HG02588 (cell line): Measurements from ENCODE around the gene ZNF862.

Experiments used
- ATAC-seq: cut with Tn5 transposase; IDR thresholded peaks from one replicate; pipeline ENCODE4 v1.9.1; 2021; ENCODE audit warnings: mild to moderate bottlenecking, moderate library complexity; ENCODE audit not compliant: unreplicated experiment

ZNF862 gene

DNA sequence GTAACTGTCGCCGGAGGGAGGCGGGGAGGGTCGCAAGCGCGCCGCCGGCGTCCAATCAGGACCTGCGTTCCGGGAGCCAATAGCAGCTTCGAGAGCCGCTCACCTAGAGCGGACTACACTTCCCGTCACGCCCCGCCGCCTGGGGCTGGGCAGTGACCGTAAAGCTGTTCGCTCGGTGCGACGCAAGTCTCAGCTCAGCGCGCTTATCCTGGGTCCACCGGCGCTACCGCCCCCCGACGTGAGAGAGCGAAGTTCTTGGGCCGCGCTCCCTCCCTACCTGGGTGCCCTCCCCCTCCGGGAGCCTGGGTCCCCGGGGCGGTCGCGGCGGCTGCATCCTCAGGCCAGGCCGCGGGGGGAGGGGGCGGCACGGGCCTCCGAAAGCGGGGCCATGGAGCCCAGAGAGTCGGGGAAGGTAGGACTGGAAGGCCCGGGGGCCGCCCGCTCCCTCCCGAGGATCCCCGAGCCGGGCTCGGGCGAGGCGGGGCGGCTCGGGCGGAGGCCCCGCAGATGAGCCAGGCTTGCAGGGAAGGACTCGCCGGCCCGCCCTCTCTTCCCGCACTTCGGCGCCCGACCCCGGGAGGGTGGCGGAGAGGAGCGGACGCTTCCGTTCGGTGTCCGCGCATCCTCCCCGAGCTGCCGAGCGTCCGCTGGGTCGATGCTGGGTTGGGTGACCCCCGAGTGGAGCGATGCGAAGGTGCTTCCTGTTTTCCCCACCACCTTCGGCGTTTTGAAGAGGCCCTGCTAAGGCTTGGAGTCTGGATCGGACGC is at the start of gene ZNF862:
Gene ZNF862 (plus strand): TSS at position 152 of the 768 bp plus-strand sequence. CDS start 237 bp downstream, at position 389.
- ATAC-seq = peak; percentile 99

DNA sequence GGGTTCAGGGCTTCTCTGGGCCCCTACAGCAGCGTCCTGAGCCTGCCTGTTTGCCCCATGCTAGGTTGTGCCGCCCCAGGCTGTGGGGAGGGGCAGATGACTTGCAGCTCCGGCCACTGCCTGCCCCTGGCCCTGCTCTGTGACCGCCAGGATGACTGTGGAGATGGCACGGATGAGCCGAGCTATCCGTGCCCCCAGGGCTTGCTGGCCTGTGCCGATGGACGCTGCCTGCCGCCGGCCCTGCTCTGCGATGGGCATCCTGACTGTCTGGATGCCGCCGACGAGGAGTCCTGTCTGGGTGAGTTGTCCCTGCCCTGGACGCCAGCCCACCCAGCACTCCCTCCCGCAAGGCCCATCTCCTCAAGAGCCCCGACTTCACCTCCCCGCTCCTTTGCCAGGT is 49.1 kb upstream of the ZNF862 start:
- ATAC-seq = no peak

DNA sequence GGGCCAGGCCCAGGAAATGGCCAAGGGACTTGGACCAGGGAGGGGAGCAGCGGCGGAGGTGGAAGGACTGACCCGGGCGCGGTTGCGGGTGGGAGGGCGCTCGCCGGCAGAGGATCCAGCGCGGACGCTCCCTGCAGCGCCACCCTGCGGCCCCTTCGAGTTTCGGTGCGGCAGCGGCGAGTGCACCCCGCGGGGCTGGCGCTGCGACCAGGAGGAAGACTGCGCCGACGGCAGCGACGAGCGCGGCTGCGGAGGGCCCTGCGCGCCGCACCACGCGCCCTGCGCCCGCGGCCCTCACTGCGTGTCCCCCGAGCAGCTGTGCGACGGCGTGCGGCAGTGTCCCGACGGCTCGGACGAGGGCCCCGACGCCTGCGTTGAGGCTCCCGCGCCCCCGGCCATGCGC is 48.0 kb upstream of the ZNF862 start:
- no peak for ATAC-seq

DNA sequence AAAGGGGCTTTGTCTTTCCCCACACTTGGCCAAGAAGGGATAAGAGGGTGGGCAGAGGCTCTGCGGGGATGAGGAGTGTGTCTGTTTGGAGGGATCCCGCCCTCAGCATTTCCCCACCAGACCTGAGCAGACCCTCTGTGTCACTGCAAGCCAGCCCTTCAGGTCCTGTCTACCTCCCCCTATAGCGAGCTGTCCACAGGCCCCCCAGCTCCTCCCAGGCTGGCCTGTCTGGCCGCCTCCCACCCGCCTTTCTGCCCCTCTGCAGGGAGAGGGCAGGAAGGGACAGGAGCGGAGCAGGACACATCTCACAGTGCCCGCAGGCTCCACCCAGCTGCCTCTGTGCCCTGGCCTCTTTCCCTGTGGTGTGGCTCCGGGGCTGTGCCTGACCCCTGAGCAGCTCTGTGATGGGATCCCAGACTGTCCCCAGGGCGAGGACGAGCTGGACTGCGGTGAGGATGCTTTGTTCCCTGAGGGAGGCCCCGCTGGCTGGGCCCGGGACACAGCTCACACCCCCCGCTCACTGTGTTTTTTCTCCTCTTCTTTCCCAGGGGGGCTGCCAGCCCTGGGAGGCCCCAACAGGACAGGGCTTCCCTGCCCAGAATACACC is 47.3 kb upstream of the ZNF862 start:
- ATAC-seq = no peak

DNA sequence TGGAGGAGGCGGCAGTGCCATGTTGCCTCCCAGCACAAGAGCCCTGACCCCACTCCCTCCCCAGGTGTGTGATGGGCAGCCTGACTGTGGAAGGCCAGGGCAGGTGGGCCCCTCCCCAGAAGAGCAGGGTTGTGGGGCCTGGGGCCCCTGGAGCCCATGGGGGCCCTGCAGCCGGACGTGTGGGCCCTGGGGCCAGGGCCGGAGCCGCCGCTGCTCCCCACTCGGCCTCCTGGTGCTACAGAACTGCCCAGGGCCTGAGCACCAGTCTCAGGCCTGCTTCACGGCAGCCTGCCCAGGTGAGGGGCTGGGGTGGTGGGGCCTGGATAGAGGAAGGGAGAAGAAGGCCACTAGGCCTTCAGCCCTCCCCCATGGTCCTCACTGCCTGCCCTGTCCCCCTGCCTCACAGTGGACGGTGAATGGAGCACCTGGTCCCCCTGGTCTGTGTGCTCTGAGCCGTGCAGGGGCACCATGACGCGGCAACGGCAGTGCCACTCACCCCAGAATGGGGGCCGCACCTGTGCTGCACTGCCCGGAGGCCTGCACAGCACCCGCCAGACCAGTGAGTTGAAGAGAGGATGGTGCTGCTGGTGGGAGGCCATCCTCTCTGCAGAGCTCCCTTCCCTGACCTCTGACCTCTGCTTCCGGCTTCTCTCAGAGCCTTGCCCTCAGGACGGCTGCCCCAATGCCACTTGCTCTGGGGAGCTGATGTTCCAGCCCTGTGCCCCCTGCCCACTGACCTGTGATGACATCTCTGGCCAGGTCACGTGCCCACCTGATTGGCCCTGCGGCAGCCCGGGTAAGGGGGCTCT is 46.6 kb upstream of the ZNF862 start:
- no peak for ATAC-seq

GRCh38 chr7:149792220-149792595 is 46.0 kb upstream of the ZNF862 start:
- ATAC-seq = no peak

- no peak for ATAC-seq
Observed at GRCh38 chr7:149793261-149793660, 44.9 kb upstream of the ZNF862 start.

- ATAC-seq = no peak
Observed at GRCh38 chr7:149794661-149795060, 43.5 kb upstream of the ZNF862 start.

DNA sequence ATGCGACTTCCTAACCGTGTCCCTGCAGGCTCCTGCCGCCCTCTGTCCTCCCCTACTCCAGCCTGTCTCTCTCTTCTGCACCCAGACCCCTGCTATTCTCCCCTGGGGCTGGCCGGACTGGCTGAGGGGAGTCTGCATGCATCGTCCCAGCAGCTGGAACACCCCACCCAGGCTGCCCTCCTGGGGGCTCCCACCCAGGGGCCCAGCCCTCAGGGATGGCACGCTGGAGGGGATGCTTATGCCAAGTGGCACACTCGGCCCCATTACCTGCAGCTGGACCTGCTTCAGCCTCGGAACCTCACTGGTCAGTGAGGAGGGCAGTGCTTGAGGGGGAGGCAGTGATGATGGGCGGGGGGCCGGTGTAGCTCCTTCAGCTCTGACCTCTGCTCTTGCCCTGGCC is 43.0 kb upstream of the ZNF862 start:
- no peak for ATAC-seq

GRCh38 chr7:149796287-149796860 is 41.8 kb upstream of the ZNF862 start:
- no peak for ATAC-seq

DNA sequence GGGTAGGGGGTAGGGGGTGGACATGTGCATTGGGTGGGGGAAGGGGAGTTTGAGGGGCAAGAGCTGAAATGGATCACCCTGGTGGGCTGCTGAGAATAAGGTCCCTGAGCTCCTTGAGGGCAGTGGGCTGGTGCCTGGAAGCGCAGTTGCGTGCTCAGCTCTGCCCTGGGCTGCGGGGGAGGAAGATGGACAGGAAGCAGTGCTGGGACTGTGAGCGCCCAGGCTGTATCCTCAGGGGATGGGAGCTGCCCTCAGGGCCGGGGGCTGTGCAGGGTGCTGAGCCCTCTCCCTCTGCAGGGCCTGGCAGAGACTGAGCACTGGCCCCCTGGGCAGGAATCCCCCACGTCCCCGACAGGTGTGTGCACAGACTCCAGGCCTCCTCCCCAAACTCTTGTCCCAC is 40.4 kb upstream of the ZNF862 start:
- ATAC-seq = no peak

DNA sequence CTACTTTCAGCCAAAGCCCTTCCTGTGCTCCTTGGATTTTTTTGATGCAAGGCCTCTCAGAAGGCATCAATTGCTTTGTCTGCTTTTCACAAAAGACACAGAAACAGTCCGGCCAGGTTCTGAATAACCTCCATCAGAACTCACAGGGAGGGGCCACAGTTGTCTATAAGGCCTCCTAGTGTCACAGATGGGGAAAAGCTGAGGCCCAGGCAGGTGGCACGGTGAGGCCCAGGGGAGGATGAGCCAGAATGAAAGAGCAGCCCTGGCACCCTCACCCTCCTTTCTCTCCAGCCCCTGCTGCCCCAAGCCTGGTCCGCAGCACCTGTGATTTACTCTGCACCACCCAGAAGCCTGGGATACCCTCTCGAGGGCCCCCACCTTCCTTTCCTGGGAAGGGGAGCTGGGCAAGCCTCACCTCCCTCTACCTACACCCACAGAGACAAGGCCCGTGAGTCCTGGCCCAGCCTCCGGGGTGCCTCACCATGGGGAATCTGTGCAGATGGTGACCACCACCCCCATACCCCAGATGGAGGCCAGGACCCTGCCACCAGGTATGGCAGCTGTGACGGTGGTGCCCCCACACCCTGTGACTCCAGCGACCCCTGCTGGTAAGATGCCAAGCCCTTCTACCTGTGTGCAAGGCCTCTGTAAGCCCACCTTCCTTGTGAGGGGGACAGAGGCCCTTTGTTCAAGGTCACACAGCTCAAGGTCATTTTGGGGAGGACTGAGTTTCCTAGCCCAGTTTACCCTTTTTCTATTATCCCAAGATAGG is 38.6 kb upstream of the ZNF862 start:
- ATAC-seq = no peak

GRCh38 chr7:149800169-149800555 is 38.0 kb upstream of the ZNF862 start:
- no peak for ATAC-seq

DNA sequence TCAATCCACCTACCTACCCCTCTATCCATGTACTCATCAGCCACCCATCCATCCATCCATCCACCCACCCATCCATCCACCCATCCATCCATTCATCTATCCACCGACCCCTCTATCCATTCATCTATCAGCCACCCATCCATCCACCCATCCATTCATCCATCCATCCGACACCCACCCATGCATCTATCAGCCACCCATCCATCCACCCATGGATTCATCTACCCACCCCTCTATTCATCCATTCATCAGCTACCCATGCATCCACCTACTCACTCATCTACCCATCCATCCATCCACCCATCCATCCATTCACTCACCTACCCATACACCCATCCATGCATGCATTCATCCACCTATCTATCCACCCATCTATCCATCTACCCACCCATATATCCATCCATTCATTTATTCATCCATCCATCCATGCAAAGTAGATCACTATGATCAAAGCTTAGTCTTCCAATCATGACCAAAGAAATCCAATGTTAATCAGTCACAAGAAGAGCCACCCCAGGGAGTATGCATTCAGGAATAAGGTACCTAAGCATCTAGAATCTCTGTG is 37.1 kb upstream of the ZNF862 start:
- ATAC-seq = no peak

GRCh38 chr7:149801816-149802215 is 36.4 kb upstream of the ZNF862 start:
- no peak for ATAC-seq

DNA sequence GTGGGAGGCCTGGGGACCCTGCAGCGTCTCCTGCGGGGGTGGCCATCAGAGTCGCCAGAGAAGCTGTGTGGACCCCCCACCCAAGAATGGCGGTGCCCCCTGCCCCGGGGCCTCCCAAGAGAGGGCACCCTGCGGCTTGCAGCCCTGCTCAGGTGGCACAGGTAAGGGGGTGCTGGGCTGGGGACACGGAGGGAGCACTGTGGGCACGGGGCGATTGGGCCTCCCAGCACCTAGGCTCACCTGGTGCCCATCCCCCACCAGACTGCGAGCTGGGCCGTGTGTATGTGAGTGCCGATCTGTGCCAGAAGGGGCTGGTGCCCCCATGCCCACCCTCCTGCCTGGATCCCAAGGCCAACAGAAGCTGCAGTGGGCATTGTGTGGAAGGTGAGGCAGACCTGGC is 35.2 kb upstream of the ZNF862 start:
- ATAC-seq = no peak

DNA sequence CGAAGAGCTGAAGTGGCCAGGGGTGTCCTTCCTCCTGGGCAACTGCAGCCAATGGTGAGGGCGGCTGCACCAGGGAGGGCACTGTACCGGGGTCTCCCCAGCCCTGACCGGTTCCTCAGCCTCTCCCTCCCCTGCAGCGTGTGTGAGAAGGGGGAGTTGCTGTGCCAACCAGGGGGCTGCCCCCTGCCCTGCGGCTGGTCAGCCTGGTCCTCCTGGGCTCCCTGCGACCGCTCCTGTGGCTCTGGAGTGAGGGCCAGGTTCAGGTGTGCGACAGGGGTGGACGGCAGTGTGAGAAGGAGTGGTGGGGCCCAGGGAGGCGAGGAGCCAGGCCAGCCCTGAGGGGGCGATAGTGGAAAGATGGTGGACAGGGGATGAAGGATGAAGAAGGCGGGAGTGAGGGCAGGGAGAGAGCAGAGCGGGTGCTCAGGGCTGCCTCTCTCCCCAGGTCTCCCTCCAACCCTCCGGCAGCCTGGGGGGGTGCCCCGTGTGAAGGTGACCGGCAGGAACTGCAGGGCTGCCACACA is 34.6 kb upstream of the ZNF862 start:
- ATAC-seq = no peak

GRCh38 chr7:149804106-149804505 is 34.1 kb upstream of the ZNF862 start:
- no peak for ATAC-seq

DNA sequence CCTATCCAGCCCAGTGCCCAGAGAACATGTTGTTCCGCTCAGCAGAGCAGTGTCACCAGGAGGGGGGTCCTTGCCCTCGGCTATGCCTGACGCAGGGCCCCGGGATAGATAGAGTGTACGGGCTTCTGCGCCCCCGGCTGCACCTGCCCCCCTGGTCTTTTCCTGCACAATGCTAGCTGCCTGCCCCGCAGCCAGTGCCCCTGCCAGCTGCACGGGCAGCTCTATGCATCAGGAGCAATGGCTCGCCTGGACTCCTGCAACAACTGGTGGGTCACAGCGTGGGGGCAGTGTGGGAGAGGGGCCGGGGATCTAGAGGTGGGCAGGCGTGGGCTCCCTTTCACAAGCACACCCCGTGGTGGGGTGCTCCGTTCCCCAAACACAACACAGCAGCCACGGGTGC is 31.4 kb upstream of the ZNF862 start:
- no peak for ATAC-seq

GRCh38 chr7:149808311-149808710 is 29.9 kb upstream of the ZNF862 start:
- ATAC-seq = no peak
